Neutrophil (primary cell): ENCODE measurements around the gene SENP1.
A peak's percentile ranks its signal among the peaks of the same experiment; 100 is the strongest.

Experiments used
- H3K27ac ChIP-seq: fragments of 200-600 bp; sonication (generic); 2 replicates; pipeline ENCODE4 v1.5.1; 2016; ENCODE audit warnings: mild to moderate bottlenecking, moderate library complexity
- H3K27me3 ChIP-seq: fragments of 200-600 bp; sonication (generic); 2 replicates; pipeline ENCODE4 v1.6.0; 2016; ENCODE audit warnings: mild to moderate bottlenecking
- H3K36me3 ChIP-seq: fragments of 200-600 bp; sonication (generic); 2 replicates; pipeline ENCODE4 v1.5.1; 2017
- H3K4me1 ChIP-seq, 2 experiments: fragments of 200-600 bp in 1 of 2; sonication (generic) in 1 of 2; 1 replicate in 1 of 2; 2 replicates in 1 of 2; pipeline versions ENCODE4 v1.5.1 to v1.6.1; 2013 to 2016; ENCODE audit warnings: low read depth in 1 of 2, low read length in 1 of 2, mild to moderate bottlenecking in 1 of 2, moderate library complexity in 1 of 2; ENCODE audit not compliant: control insufficient read depth in 1 of 2, insufficient read depth in 1 of 2
- H3K4me3 ChIP-seq, 2 experiments: fragments of 200-600 bp in 1 of 2; sonication (generic) in 1 of 2; 1 replicate in 1 of 2; 2 replicates in 1 of 2; pipeline ENCODE4 v1.5.1; 2013 to 2016; ENCODE audit warnings: low read depth in 1 of 2, low read length in 1 of 2, mild to moderate bottlenecking in 1 of 2, moderate library complexity in 1 of 2
- H3K9me3 ChIP-seq: fragments of 200-600 bp; sonication (generic); 2 replicates; pipeline ENCODE4 v1.5.1; 2016
- TF ChIP-seq, protein P1 (sequence below): fragments of 200-600 bp; sonication (generic); IDR thresholded peaks from 2 replicates; pipeline ENCODE4 v1.5.1; 2016; ENCODE audit warnings: antibody characterized with exemption

Gene SENP1

DNA sequence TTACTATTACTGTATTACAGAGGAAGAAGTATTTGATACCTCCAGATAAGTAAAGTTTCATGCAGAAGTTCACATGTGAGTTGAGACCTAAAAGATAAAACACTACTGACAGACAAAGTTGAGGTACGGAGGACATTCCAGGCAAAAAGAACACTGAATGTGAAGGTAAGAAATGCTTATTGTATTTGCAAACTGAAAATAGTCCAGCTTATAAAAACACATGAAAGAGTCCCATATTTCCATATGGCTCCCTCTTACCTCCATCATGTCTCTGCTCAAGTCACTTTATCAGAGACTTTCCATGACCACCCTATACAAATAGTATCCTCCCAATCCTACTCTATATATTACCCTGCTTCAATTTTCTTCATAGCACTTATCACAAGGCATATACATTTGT lies 35.8 kb downstream of the SENP1 start:
- Histone ChIP-seq H3K27me3 (no peaks in the 10 kb centered on the region), H3K9me3 (no peaks in the 10 kb centered on the region), H3K36me3 (peaks cover 66% of the 10 kb centered on the region), H3K4me3 (no peak overlapping the region), H3K4me1 (peaks cover 5 to 6% of the 10 kb centered on the region in 2 experiments), H3K27ac (no peak overlapping the region)
- TF ChIP-seq, protein P1, sequence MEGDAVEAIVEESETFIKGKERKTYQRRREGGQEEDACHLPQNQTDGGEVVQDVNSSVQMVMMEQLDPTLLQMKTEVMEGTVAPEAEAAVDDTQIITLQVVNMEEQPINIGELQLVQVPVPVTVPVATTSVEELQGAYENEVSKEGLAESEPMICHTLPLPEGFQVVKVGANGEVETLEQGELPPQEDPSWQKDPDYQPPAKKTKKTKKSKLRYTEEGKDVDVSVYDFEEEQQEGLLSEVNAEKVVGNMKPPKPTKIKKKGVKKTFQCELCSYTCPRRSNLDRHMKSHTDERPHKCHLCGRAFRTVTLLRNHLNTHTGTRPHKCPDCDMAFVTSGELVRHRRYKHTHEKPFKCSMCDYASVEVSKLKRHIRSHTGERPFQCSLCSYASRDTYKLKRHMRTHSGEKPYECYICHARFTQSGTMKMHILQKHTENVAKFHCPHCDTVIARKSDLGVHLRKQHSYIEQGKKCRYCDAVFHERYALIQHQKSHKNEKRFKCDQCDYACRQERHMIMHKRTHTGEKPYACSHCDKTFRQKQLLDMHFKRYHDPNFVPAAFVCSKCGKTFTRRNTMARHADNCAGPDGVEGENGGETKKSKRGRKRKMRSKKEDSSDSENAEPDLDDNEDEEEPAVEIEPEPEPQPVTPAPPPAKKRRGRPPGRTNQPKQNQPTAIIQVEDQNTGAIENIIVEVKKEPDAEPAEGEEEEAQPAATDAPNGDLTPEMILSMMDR, result no peak

DNA sequence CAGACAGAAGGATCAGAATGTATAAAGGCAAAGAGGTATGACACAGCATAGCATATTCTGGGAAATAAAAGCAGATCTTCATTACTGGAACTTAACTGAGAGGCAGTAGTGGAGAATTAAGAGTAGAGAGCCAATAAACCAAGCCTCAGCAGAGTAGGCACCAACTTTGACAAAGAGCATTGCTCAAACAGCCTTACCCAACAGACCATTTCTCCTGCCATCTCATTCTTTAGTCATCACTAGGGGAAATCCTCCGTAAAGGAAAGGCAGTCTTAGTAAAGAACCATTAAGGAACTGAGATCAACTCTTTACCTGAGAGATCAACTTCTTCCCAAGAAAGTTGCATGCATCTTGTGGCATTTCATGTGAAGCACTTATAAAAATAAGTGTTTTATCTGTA lies 36.6 kb downstream of the SENP1 start:
- Histone ChIP-seq H3K4me1 (peaks cover 5 to 6% of the 10 kb centered on the region in 2 experiments), H3K4me3 (no peak overlapping the region), H3K36me3 (peaks cover 67% of the 10 kb centered on the region), H3K27ac (peak overlapping the region; percentile 45), H3K9me3 (no peaks in the 10 kb centered on the region), H3K27me3 (no peaks in the 10 kb centered on the region)
- TF ChIP-seq, protein P1, result no peak

DNA sequence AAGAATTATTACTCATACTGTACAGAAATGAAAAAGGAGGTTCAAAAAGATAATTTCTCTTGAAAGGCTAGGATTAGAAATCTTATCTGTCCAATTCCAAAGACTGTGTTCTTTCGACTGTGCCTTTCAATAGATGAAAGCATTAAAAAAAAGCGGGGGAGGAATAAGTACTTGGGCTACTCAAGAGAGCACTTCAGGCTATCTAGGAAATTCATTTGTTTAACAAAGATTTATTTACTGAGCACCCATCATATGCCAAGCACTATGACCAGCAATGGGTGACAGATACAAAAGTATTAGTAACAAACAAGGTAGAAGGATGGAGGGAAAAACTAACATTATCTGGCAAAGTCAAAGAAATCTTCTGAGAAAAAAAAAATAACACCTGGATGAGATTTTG lies 37.4 kb downstream of the SENP1 start:
- no peak overlapping the region for H3K4me3 ChIP-seq
- H3K4me1 ChIP-seq, result peaks cover 5 to 6% of the 10 kb centered on the region in 2 experiments
- peaks cover 67% of the 10 kb centered on the region for H3K36me3 ChIP-seq
- H3K27ac ChIP-seq, result no peak overlapping the region
- H3K9me3 ChIP-seq, result no peaks in the 10 kb centered on the region
- no peaks in the 10 kb centered on the region for H3K27me3 ChIP-seq
- TF ChIP-seq, protein P1, result no peak

DNA sequence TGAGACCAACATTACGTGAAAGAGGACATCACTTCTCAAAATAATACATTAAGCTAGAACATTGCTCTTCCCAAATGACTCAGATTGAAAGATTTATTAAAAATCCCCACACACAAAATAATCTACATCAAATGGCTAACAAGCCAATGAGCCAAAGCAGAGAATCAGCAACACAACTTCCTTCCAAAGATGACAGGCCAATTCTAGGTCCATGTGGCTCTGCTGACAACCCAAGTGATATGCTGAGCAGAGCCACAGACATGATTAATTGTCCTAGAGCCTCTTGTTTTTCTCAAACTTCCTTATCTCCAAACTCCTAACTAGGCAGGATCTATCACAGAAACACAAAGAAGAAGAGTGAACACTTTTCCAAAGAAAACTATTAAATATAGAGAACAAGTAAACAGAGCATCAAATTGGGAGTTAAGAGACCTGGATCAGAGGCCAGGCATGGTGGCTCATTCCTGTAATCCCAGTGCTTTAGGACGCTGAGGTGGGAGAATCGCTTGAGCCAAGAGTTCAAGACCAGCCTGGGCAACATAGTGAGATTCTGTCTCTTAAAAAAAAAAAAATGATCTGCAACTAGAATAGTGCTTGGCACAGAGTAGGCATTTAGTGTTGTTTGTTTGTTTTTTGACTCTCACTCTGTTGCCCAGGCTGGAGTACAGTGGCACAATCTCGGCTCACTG lies 38.5 kb downstream of the SENP1 start:
- Histone ChIP-seq H3K4me3 (no peak overlapping the region), H3K4me1 (peaks cover 5 to 6% of the 10 kb centered on the region in 2 experiments), H3K27ac (no peak overlapping the region), H3K27me3 (no peaks in the 10 kb centered on the region), H3K36me3 (peaks cover 68% of the 10 kb centered on the region), H3K9me3 (no peaks in the 10 kb centered on the region)
- TF ChIP-seq, protein P1, result no peak

DNA sequence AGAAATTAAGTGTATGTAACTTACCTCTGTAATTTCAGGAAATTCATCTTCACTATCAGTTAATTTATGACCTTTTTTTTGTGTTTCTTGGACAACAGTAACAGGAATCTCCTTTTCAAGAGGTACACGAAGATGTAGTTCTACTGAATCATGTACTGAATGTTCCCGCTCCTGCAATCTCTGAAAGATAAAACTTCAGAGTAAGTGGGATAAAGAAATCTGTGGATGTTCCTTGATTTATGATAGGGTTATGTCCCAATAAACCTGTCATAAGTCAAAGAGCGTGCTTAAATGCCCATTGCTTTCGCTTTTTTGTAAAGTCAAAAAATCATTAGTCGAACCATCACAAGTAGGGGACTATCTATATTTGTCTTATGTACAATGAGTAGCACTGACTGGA lies 40.8 kb downstream of the SENP1 start:
- Histone ChIP-seq H3K27ac (no peak overlapping the region), H3K27me3 (no peaks in the 10 kb centered on the region), H3K4me3 (no peak overlapping the region), H3K4me1 (peaks cover 5 to 6% of the 10 kb centered on the region in 2 experiments), H3K36me3 (peaks cover 68% of the 10 kb centered on the region), H3K9me3 (no peaks in the 10 kb centered on the region)
- TF ChIP-seq, protein P1, result no peak
